GM18517 (cell line): ENCODE data around the gene FBXW12.
A peak's percentile ranks its signal among the peaks of the same experiment; 100 is the strongest.

Experiments used
- ATAC-seq: cut with Tn5 transposase; IDR thresholded peaks from one replicate; pipeline ENCODE4 v1.9.1; 2021; ENCODE audit warnings: mild to moderate bottlenecking, moderate library complexity; ENCODE audit not compliant: unreplicated experiment

FBXW12 gene

GRCh38 chr3:48434591-48435222 is 62.7 kb downstream of the FBXW12 start:
- no peak for ATAC-seq

- no peak for ATAC-seq
Measured at GRCh38 chr3:48435223-48435595, 63.2 kb downstream of the FBXW12 start.

GRCh38 chr3:48435774-48436476 is 63.9 kb downstream of the FBXW12 start:
- no peak for ATAC-seq

- no peak for ATAC-seq
Measured at GRCh38 chr3:48436477-48436787, 64.4 kb downstream of the FBXW12 start.

GRCh38 chr3:48436855-48437254 is 64.8 kb downstream of the FBXW12 start:
- no peak for ATAC-seq

GRCh38 chr3:48437812-48438211 is 65.8 kb downstream of the FBXW12 start:
- ATAC-seq: no peak

- ATAC-seq: peak; percentile 92
Measured at GRCh38 chr3:48439820-48440589, 68.0 kb downstream of the FBXW12 start, which contains the start of the genes CCDC51 and TMA7. CCDC51 (minus strand) TSS chr3:48440119; CDS start chr3:48435128, 4,991 bp downstream. TMA7 (plus strand) TSS chr3:48440257; CDS start chr3:48440297, 40 bp downstream.

GRCh38 chr3:48440590-48440958 is 68.6 kb downstream of the FBXW12 start:
- ATAC-seq: no peak

- ATAC-seq: no peak
Measured at GRCh38 chr3:48441940-48442339, 69.9 kb downstream of the FBXW12 start.
